Activated T-helper 1 cell treated with Interleukin-2 at 50 U/mL for 16 hours (primary cell): Measurements from ENCODE around the gene SERINC5.
"Not testable (repeated sequence)": the region's sequence is repeated elsewhere in the genome, so short reads cannot be mapped to it uniquely, and the experiment has no call there.

Experiments used
- DNase-seq: peaks from one replicate; pipeline ENCODE4 v3.0.0-alpha.2; 2020; ENCODE audit warnings: low read depth

Gene SERINC5

DNA sequence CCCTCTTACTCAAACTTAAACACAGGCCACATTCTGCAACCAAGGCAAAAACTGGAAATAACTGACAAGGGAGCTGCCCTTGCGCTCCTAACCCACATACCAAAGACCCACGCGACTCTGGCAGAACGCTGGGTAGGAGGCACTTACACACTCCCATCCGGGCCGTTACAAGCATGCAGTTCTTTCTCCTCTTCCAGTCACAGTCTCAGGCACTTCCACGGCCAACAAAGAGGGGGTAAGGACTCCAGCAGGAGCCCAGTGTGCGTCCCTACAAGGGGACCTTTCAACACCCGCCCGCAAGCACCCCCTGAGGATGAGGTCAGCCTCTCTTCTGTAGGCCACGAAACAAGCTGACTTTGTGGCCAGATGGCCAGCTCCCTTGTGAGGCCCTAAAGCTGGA lies 57.4 kb downstream of the SERINC5 start:
- no peak for DNase-seq

DNA sequence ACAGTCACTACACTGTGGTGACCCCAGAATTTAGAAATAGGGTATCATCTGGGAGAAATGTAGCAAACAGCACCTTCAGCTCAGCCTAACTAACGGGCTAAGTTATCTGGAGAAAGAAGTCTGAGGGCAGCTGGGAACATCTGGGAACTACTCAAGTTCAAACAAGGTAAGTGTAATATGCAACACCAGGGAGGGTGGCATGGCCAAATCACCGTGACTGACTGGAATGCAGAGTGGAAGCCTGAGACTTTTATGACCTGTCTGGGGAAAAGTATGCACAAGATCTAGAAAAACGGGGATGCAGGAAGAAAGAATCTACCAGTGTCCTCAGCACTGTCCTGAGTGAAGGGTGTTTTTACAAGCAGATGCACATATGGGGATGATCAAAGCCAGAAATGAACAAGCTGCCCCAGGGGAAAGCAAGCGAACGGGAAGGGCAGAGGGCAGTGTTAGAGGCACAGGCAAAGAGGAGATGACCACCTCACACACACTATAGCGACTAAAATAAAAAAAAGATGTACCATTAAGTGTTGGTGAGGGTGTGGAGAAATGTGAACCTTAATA lies 59.9 kb downstream of the SERINC5 start:
- DNase-seq: no peak

DNA sequence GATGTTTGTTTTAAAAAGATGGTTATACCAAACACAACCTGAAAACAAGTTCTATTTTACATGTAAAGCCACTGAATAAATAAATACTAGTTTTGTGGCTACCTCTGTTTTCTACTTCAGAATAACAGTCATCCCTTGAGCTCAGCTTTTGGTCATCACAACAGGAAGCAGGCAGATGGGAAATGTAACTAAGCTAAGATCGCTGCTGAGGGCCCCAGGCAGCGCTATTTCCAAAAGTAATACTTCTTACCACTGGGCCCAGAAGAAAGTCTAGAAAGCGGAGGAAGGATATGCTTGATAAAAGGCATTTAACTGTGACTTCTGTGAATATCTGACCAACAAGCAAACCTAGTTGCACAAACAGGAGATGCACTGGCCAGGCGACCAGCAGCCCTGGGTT lies 61.4 kb downstream of the SERINC5 start:
- no peak for DNase-seq

DNA sequence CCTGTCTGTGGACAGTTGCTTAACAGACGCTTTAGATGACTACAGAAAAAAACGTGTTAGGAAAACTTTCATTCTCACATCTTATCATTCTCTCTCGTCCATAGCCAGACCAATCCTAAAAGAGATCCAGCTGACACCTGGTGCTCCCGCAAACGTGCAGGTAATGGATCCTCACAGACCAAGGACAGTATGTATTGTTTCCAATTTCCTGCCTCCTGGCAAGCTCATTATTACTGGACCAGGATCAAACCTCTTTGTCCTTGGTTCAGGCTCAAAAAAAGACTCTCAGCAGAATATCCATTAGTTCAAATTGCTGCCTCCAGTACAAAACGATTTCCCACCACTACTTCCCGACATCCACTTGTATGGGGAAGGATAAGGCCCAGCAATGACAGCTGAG lies 62.4 kb downstream of the SERINC5 start:
- DNase-seq: no peak

DNA sequence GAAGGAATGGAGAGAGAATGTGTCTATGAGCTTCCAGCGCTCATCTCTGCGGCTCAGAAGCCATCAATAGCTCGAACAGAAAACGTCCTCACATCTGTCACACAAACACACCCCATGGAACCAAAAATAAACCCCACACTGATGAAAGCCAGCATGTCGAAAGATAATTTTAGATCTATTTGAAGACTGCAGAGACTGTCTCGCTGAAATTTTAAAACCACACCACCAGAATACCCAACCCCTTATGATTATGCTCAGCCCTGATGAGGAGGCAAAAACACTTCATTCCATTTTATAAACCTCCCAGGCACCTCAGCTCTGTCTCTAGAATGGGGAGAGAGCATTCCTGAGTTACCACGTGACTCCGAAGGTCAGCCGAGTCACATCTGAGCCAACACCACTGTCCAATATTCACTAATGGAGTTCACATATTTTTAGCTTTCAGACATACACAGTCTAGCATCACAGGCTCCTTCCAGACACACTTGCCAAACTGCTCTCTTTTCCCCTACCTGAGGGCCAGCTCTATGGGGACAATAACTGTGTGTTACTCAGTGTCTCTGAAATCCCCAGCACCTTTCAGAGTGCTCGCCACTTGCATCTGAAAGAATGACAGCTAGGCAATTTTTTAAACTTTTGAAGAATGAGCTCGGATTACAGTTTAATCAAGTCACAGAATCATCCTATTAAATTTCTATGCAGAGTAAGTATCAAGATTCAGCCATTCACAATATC lies 63.2 kb downstream of the SERINC5 start:
- DNase-seq: no peak

DNA sequence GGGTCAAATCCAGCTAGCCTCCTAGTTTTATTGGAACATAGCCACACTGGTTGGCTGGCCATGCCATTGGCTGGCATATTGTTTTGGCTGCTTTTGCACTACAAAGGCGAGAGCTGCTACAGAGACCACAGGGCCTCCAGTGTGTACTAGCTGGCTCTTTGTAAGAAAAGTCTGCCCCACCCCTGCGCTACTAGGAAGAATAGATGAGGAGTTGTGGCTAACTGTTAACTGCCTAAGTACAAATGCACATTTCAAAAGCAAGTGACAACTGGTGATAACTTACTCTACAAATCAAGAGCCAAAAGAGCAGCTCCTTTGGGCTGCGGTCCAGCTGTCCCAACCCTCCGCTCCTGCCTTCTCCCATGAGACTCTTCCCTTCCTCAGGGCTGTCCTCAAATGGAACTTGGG lies 63.9 kb downstream of the SERINC5 start:
- peak; percentile 30 for DNase-seq

DNA sequence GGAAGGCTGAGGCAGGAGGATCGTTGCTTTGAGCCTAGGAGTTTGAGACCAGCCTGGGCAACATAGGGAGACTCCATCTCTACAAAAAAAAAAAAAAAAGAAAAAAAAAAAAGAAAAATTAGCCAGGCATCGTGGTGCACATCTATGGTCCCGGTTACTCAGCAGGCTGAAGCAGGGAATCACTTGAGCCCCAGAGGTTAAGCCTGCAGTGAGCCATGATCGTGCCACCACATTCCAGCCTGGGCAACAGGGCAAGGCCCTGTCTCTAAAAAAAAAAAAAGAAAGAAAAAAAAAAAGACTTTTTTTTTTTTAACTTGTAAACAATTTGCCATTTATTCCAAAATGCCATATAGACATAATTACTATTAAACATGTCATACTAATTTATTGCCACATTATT lies 64.5 kb downstream of the SERINC5 start:
- no peak for DNase-seq

DNA sequence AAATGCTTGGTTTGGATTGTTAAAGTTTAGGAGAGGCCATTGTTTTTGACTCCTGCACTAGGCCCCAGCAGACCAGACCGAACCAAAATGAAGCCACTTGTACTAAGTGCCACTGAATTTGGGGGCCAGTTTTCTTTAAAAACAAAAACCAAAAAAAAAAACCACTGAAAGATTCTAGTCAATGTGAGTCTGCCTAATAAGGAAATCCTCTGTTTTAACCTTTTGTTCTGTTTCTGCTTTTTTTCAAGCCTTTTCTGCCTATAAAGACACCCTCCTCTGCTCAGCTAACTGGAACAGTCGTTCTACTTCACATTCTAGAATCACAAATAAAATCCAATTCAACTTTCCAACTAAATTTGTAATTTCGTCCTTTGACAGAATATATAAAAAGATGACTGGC lies 64.9 kb downstream of the SERINC5 start:
- DNase-seq: no peak

DNA sequence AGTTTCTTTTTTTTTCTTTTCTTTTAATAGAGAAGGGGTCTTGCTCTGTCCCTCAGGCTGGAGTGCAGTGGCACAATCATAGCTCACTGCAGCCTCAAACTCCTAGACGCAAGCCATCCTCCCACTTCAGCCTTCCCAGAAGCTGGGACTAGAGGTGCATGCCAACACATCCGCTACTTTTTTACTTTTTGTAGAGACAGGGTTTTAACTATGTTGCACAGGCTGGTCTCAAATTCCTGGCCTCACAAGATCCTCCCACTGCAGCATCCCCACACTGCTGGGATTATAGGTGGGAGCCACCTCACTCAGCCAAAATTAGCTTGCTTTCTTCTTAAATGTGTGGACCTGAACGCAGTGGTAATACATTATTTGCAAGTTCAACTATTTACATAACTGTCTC lies 66.1 kb downstream of the SERINC5 start:
- DNase-seq: no peak

DNA sequence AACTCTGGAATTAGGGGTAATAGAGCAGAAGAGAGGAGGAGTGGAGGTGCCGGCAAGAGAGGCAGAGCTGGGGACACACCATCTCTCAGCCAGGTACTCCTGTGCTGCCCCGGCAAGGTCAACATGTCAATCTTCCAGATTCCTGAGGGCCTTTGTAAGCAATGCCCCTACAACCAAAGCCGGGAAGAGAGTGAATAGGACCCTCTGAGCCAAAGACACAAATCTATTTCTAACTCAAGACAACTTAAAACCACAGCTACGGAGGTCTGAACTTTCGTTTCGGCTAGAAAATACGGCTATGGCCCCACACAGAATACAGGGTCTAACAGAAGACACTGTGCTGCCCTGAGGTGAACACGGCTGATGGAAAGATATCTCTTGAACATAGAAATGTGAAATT lies 66.6 kb downstream of the SERINC5 start:
- DNase-seq: no peak

DNA sequence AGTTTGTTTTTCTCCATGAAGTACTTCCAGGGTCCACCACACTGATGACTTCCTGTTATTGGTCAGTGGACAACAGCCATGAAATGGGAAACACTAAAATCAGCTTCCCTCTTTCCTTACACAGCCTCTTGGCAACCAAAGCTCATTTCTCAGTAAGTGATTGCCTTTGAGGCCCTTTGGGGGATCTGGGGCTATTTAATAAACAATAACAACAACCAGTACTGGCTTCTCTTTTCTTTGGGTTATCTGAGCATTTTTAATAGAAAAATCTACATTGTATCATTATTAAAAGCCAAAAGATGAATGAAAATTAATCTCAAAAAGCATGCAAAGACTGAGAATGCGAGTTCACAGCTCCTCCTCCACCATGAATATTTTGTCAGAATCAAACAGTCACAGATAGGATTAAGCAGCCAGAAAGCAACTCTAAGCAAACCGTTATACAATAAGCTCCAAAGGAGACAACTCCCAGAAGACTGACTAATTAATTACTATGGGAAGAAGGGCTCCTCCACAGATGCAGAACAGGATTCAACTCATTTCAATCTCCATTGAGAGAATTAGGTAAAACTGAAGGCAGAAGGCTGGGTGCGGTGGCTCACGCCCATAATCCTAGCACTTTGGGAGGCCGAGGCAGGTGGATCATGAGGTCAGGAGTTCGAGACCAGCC lies 68.3 kb downstream of the SERINC5 start:
- DNase-seq: no peak

DNA sequence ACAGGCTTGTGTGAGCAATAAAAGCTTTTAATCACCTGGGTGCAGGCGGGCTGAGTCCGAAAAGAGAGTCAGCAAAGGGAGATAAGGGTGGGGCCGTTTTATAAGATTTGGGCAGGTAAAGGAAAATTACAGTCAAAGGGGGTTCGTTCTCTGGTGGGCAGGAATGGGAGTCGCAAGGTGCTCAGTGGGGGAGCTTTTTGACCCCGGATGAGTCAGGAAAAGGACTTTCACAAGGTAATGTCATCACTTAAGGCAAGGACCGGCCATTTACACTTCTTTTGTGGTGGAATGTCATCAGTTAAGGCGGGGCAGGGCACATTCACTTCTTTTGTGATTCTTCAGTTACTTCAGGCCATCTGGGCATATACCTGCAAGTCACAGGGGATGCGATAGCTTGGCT lies 70.3 kb downstream of the SERINC5 start:
- DNase-seq: not testable (repeated sequence)

DNA sequence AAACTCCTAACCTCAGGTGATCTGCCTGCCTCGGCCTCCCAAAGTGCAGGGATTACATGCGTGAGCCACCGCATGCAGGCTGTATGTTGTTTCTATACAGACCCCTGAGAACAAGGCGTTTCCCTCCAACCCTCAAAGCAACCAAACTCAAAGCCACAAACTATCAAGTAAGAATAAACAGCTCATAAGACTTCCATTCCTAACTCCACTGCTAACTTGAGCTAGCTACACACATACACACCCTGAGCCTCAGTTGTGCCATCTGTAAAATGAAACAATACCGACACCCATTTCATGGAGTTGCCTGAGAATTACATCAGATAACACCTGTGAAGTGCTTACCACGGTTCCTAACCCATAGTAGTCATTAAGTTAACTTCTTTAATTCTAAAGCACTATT lies 70.8 kb downstream of the SERINC5 start:
- no peak for DNase-seq

DNA sequence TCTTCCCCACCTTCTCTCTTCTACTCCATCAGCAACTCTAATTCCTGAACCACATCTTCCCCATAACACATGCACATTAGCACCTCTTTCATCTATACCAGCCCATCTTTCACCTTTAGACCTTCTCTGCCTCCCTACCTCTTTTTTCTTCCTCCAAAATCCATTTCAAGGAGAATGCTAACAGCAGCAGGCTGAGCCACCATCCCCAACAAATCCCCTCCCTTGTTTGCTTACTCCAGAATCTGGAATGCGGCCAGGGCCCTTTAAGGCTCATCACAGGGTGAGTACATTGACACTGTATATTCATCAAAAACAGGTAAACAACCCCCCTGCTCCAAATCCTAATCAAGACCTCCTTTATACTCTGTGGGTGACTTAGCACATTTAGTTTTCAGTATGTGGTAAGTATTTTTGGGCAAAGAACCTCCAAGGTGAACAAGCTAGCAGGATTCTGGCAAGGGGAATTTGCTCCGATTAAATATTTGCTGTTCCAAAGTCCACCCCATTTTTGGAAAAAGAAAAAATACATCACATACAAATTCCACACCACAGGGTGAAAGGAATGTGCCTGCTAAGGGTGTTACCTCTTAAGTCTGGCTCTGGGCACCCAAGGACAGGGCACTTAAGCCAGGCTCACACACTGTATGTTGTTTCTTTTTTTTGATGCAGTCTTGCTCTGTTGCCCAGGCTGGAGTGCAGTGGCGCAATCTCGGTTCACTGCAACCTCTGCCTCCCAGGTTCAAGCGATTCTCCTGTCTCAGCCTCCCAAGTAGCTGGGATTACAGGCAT lies 71.4 kb downstream of the SERINC5 start:
- no peak for DNase-seq

DNA sequence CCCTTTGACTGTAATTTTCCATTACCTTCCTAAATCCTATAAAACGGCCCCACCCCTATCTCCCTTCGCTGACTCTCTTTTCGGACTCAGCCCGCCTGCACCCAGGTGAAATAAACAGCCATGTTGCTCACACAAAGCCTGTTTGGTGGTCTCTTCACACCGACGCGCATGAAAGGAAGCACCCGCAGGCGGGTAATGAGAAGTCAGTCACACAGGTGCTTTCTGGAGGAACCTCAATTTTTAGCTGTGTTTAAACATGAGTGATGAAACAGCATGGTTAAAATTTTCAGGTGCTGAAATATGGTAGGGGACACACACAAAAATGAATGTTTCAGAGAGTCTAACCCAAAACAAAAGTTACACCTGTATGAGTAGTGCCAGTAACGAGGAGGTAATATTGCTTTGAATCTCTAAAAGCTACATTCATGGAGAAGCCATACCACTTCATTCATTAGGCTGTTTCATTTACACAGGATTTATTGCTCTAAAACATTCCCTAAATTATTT lies 72.1 kb downstream of the SERINC5 start:
- DNase-seq: not testable (repeated sequence)

DNA sequence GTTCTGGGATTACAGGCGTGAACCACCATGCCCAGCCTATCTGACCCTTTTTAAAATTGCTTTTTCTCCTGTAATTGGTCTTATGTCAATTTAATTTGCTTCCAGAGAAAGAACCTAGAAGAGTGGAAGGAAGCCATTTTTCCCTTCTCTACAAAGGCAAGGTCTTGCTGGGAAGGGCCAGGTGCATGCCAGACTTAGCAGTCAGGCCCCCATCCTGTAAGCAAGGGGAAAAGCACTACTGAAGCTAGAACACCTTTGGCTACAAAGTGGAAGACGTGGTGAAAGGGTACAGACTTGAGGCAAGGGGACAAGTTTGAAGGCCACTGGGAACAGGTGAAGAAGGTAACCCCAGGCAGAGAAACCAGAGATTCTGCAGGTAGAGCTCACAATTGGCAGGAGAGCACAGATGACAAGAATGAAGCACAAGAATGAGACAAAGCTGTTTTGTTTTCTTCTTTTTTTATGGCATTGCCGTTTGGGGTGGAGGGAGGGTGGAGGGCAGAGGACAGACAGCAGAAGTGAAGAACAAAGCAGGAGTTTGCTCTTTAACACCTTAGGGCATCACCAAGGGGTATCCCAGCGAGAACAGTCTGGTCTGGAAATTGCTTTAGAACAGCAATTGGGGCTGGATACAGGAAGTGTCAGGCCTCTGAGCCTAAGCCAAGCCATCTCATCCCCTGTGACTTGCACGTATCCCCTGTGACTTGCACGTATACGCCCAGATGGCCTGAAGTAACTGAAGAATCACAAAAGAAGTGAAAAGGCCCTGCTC lies 72.9 kb downstream of the SERINC5 start:
- DNase-seq: no peak

DNA sequence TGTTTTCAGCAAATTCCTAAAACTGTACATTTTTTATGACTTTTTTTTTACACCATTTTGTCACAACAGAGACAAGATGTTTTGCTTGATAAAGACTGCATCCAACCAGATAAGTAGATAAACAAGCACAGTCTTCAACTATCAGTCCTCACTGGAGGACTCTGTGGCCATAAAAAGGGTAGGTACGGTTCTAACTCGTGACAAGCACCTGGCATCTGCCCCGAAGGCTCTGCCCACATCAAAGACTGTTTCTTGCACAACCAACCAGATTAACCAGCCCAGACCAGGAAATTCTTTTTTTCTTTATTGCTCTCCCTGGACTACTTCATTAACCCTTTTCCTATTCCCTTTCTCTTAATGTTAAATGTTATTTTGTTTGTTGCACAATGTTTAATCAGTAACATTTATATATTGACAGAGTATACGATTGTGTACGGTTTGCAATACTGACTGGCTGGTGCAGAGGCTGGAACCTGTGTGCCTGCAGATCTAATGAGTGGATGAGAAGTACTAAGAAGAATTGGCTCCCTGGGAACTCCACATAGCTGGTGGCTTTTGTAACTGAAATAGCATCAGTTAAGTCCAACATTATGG lies 74.1 kb downstream of the SERINC5 start:
- peak; percentile 41 for DNase-seq

DNA sequence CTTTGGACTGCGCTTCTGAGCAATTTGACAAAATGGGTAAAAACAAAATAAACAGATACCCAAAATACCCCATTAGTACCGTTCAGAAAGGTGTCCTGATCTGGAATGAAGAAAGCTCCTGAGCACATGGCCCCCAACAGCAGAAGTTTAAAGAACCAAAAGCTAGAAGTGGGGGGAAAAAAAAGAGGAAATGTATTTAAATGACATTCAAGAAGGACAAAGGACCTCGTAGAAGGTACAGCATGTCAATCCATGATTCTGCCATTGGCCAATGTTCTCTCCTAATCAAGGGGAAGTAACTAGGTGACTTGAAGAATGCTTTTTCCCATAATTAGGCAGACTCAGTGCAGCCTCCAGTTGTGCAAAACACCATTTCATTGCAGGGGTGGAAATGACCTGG lies 78.6 kb downstream of the SERINC5 start:
- DNase-seq: no peak

DNA sequence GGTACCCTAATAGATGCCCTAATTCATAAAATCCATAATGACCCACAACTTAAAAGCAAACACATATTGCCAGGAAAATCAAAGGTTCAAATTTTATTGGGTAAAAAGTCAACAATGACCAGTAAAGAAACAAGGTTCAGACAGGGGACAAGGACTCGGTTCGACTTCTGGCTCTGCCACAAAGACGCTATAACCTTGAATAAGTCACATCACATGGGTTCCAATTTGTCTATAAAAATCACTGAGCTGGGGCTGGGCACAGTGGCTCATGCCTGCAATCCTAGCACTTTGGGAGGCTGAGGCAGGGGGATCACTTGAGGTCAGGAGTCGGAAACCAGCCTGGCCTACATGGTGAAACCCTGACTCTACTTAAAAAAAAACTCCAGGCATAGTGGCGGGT lies 80.5 kb downstream of the SERINC5 start:
- DNase-seq: no peak

DNA sequence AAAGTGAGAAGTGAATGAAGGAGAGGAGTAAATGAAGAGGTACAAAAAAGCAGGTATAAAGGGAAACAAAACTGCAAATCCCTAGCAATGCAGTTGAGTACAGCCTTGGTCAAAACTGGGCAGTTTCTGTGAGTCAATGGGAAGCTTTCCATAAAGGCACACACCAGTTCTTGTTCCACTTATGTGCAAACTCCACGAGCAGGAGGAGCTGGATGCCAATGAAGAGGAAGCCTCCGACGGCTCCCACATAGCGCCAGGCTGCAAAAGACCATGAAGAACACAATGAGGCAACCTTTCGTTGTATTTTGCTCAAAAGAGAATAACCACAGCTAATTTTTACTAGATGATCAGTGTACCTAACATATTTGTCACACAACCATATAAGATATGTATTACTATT lies 81.1 kb downstream of the SERINC5 start:
- DNase-seq: no peak

DNA sequence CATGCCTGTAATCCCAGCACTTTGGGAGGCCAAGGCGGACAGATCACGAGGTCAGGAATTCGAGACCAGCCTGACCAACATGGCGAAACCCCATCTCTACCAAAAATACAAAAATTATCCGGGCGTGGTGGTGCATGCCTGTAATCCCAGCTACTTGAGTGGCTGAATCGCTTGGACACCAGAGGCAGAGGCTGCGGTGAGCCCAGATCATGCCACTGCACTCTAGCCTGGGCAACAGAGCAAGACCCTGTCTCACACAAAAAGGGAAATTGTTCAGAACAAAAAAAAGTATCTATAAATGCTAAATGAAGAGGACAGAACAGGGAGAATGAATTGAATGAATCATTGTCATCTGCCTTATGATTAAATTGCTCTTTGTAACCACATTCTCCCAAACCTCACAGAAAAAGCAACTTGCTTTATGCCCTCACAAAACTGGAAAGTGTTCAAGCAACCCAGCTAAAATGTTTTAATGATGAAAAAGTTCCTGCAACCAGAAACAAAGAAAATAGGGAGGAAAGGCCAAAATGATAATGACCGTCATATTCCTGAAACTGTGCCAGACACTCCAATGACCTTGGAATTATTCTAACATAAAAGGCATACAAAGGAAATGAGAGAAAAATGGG lies 83.7 kb downstream of the SERINC5 start:
- DNase-seq: no peak
